K562 (cell line): Measurements from ENCODE around the gene FOXA3. TPM values are rescaled to one million over a fixed set of nuclear protein-coding genes. Genes with fewer than 3 reads are reported as not detected.
A peak's percentile ranks its signal among the peaks of the same experiment; 100 is the strongest.

Source experiments
- ATF1 ChIP-seq, 2 experiments: fragments of 450-650 bp in 1 of 2; IDR thresholded peaks; 2 replicates each; pipeline ENCODE4 v1.6.1; 2016; ENCODE audit warnings: missing compliant biosample characterization in 1 of 2, missing genetic modification characterization in 1 of 2
- CXXC5 ChIP-seq: fragments of 250-450 bp; sonication (Bioruptor Pico); IDR thresholded peaks from 2 replicates; pipeline ENCODE4 v1.8.0; 2022; ENCODE audit warnings: inconsistent platforms, mild to moderate bottlenecking, moderate library complexity
- FOXJ2 ChIP-seq: fragments of 200-800 bp; sonication (Bioruptor generic); IDR thresholded peaks from 2 replicates; pipeline ENCODE4 v1.6.1; 2016; ENCODE audit warnings: missing genetic modification characterization, missing compliant biosample characterization
- HNRNPL ChIP-seq: fragments of 200-400 bp; formaldehyde crosslinking; IDR thresholded peaks from 2 replicates; pipeline ENCODE4 v1.6.1; 2017; ENCODE audit warnings: low read depth, mild to moderate bottlenecking, low read length
- KLF1 ChIP-seq: fragments of 450-650 bp; IDR thresholded peaks from 2 replicates; pipeline ENCODE4 v1.6.1; 2016; ENCODE audit warnings: missing genetic modification characterization, missing compliant biosample characterization
- MTF1 ChIP-seq: fragments of 250-450 bp; sonication (Bioruptor Pico); IDR thresholded peaks from 2 replicates; pipeline ENCODE4 v1.9.0; 2021; ENCODE audit warnings: moderate library complexity, mild to moderate bottlenecking, inconsistent platforms, borderline replicate concordance
- RBFOX2 ChIP-seq: fragments of 200-400 bp; formaldehyde crosslinking; IDR thresholded peaks from 2 replicates; pipeline ENCODE4 v1.6.1; 2017; ENCODE audit warnings: low read depth, mild to moderate bottlenecking, low read length, moderate library complexity
- RUNX1 ChIP-seq: sonication (generic); IDR thresholded peaks from 2 replicates; pipeline ENCODE4 v1.6.1; 2016; ENCODE audit warnings: antibody characterized with exemption, low read depth
- SIN3A ChIP-seq, 2 experiments: fragments of 150-350 bp in 1 of 2; IDR thresholded peaks; 2 replicates each; pipeline ENCODE4 v1.6.1; 2011 to 2016; ENCODE audit warnings: borderline replicate concordance in 2 of 2, low read depth in 2 of 2, low read length in 2 of 2, mild to moderate bottlenecking in 2 of 2, moderate library complexity in 2 of 2; ENCODE audit not compliant: control insufficient read depth in 1 of 2
- SIX5 ChIP-seq, 2 experiments: IDR thresholded peaks; 2 replicates each; pipeline ENCODE4 v1.6.1; 2011; ENCODE audit warnings: low read length in 2 of 2, borderline replicate concordance in 1 of 2, low read depth in 1 of 2, mild to moderate bottlenecking in 1 of 2, moderate library complexity in 1 of 2; ENCODE audit not compliant: insufficient read depth in 1 of 2
- TCFL5 ChIP-seq: fragments of 250-450 bp; sonication (Bioruptor Pico); conservative IDR thresholded peaks from 2 replicates; pipeline ENCODE4 v1.6.1; 2021; ENCODE audit warnings: mild to moderate bottlenecking, moderate library complexity, matching md5 sums
- ZNF175 ChIP-seq: fragments of 200-800 bp; sonication (Bioruptor generic); IDR thresholded peaks from 2 replicates; pipeline ENCODE4 v1.6.1; 2016; ENCODE audit warnings: low read depth, mild to moderate bottlenecking, missing genetic modification characterization, missing compliant biosample characterization
- ZNF184 ChIP-seq: sonication (generic); formaldehyde crosslinking; IDR thresholded peaks from 2 replicates; pipeline ENCODE4 v1.5.0; 2020; ENCODE audit warnings: missing genetic modification reagents
- ZNF217 ChIP-seq: sonication (generic); formaldehyde crosslinking; IDR thresholded peaks from 2 replicates; pipeline ENCODE4 v1.8.0; 2022; ENCODE audit warnings: mild to moderate bottlenecking, missing genetic modification reagents
- ZNF408 ChIP-seq: fragments of 250-450 bp; sonication (Bioruptor Pico); IDR thresholded peaks from 2 replicates; pipeline ENCODE4 v1.4.0; 2020; ENCODE audit warnings: low read depth, mild to moderate bottlenecking, moderate library complexity
- ZNF785 ChIP-seq: fragments of 250-450 bp; sonication (Bioruptor Pico); IDR thresholded peaks from 2 replicates; pipeline ENCODE4 v1.4.0; 2020; ENCODE audit warnings: mild to moderate bottlenecking
- polyA plus RNA-seq, 8 experiments: library from polyadenylated mRNA; depleted of rRNA in 4 of 8; stranded (reverse) in 5 of 8; unstranded in 3 of 8; fragments of >200 nt; fragmentation: Nextera tagmentation in 2 of 8; fragmentation: Illumina TruSeq in 1 of 8; extraction: Ambion mirVana in 2 of 8; extraction: Trizol in 1 of 8; gene quantifications; 2 replicates each; pipeline versions ENCODE4 v1.2.1 to v1.2.3, GENCODE V29; 2011 to 2014; ENCODE audit warnings: inconsistent platforms in 1 of 8, missing spikeins in 1 of 8
- total RNA-seq, 7 experiments: library from RNA; depleted of rRNA in 6 of 7; stranded (reverse); fragments of >200 nt in 6 of 7; fragmentation: Illumina TruSeq in 2 of 7; extraction: Trizol in 2 of 7; gene quantifications; 2 replicates each; pipeline versions ENCODE4 v1.2.1 to v1.2.3, GENCODE V29; 2011 to 2021; ENCODE audit warnings: low replicate concordance in 1 of 7
- TF ChIP-seq, protein P1 (sequence below): sonication (generic); formaldehyde crosslinking; IDR thresholded peaks from 2 replicates; pipeline ENCODE4 v1.8.0; 2022; ENCODE audit warnings: mild to moderate bottlenecking, missing genetic modification reagents
- TF ChIP-seq, protein P2 (sequence below): fragments of 450-650 bp; IDR thresholded peaks from 2 replicates; pipeline ENCODE4 v1.6.1; 2014; ENCODE audit warnings: low read depth, mild to moderate bottlenecking, moderate library complexity, borderline replicate concordance
- TF ChIP-seq, protein P3 (sequence below): fragments of 450-650 bp; conservative IDR thresholded peaks from 2 replicates; pipeline ENCODE4 v1.6.1; 2016; ENCODE audit warnings: missing genetic modification characterization, low read depth, mild to moderate bottlenecking, missing compliant biosample characterization, moderate library complexity
- TF ChIP-seq, protein P4 (sequence below): IDR thresholded peaks from 3 replicates; pipeline ENCODE4 v1.6.1; 2011; ENCODE audit warnings: borderline replicate concordance, mild to moderate bottlenecking; ENCODE audit not compliant: insufficient read length, insufficient read depth
- TF ChIP-seq, protein P5 (sequence below): sonication (generic); formaldehyde crosslinking; IDR thresholded peaks from 2 replicates; pipeline ENCODE4 v1.9.0; 2022; ENCODE audit warnings: mild to moderate bottlenecking, missing genetic modification reagents

FOXA3 gene
- total and polyA plus RNA-seq, 9 of the 15 experiments (the other 6 are each of a cell fraction or from before 2014, with no cell fraction given) = 1.3 to 15.5 (median 4.7) TPM

DNA sequence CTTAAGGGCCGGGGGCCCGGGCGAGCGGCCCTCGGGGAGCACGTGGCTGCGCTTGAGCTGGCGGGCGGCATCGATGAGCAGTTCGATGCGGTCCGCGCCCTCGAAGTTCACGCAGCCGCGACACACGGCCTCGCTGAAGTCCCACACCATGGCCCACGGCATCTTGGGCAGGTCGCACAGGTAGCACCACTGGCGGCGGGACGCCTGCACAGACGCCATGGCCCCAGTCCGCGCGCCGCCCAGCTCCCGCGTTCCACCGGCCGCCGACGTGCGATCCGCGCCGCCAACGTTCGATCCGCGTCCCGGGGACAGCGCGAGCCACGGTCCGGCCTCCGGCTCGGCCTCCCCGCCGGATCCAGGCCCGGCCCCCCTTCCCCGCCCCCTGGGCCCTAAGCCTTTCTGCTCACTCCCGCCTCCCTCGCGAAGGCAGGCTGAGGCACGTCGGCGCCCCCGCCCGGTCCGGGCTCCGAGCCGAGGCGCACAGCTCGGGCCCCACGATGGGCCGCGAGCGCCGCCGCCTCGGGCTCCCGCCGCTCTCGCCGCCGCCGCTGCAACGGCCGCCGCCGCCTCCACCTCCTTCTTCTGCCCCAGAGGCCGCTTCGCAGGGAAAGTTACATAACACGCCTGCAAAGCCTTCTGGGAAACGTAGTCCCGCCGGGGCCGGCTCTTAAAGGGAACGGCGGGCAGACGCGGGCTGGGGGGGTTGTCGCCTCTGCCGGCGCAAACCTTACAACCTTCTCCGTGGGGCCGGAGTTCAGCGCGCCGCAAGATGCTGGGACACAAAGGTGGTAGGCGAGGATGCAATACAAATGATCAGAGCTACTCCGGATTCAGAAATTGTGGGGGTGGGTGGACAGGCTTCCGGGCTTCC lies 21.7 kb downstream of the FOXA3 start, which contains the start of gene IRF2BP1 (continued):
- TF ChIP-seq, protein P1, sequence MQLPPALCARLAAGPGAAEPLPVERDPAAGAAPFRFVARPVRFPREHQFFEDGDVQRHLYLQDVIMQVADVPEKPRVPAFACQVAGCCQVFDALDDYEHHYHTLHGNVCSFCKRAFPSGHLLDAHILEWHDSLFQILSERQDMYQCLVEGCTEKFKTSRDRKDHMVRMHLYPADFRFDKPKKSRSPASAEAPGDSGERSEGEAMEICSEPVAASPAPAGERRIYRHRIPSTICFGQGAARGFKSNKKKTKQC (CRISPR knock-in tag) = 0 out of 2 replicates have a peak, but pooled peaks have one; percentile 37
- peak in 1 of 2 experiments; percentile 4; a peak in 1 of 4 replicates for TF ChIP-seq SIN3A (IDR thresholded peaks at IDR 0.05; ENCODE audit: borderline replicate concordance in 2 of 2, control insufficient read depth in 1 of 2, low read depth in 2 of 2, low read length in 2 of 2)
- TF ChIP-seq CXXC5 (CRISPR knock-in tag) = peak; percentile 78
- TF ChIP-seq, protein P2, sequence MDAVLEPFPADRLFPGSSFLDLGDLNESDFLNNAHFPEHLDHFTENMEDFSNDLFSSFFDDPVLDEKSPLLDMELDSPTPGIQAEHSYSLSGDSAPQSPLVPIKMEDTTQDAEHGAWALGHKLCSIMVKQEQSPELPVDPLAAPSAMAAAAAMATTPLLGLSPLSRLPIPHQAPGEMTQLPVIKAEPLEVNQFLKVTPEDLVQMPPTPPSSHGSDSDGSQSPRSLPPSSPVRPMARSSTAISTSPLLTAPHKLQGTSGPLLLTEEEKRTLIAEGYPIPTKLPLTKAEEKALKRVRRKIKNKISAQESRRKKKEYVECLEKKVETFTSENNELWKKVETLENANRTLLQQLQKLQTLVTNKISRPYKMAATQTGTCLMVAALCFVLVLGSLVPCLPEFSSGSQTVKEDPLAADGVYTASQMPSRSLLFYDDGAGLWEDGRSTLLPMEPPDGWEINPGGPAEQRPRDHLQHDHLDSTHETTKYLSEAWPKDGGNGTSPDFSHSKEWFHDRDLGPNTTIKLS = no peak
- no peak for TF ChIP-seq HNRNPL
- TF ChIP-seq, protein P3, sequence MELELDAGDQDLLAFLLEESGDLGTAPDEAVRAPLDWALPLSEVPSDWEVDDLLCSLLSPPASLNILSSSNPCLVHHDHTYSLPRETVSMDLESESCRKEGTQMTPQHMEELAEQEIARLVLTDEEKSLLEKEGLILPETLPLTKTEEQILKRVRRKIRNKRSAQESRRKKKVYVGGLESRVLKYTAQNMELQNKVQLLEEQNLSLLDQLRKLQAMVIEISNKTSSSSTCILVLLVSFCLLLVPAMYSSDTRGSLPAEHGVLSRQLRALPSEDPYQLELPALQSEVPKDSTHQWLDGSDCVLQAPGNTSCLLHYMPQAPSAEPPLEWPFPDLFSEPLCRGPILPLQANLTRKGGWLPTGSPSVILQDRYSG (tag) = no peak
- TF ChIP-seq ATF1 (CRISPR knock-in tag; IDR thresholded peaks at IDR 0.05) = peak; percentile 5; the same call in 1 of the 2 replicates
- no peak for TF ChIP-seq ATF1 (tag; IDR thresholded peaks at IDR 0.05)
- no peak for TF ChIP-seq TCFL5 (CRISPR knock-in tag)
- TF ChIP-seq KLF1 (tag) = 0 out of 2 replicates have a peak, but pooled peaks have one; percentile 41
- no peak for TF ChIP-seq FOXJ2 (tag)
- TF ChIP-seq RUNX1 = no peak
- TF ChIP-seq ZNF785 (CRISPR knock-in tag) = no peak
- TF ChIP-seq, protein P4, sequence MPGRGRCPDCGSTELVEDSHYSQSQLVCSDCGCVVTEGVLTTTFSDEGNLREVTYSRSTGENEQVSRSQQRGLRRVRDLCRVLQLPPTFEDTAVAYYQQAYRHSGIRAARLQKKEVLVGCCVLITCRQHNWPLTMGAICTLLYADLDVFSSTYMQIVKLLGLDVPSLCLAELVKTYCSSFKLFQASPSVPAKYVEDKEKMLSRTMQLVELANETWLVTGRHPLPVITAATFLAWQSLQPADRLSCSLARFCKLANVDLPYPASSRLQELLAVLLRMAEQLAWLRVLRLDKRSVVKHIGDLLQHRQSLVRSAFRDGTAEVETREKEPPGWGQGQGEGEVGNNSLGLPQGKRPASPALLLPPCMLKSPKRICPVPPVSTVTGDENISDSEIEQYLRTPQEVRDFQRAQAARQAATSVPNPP = no peak
- TF ChIP-seq ZNF217 (CRISPR knock-in tag) = no peak
- TF ChIP-seq ZNF184 (CRISPR knock-in tag) = no peak
- no peak for TF ChIP-seq MTF1
- TF ChIP-seq RBFOX2 = peak; percentile 61
- no peak for TF ChIP-seq ZNF175
- no peak for TF ChIP-seq ZNF408 (CRISPR knock-in tag)
- peak; percentile 69 to 84 for TF ChIP-seq SIX5 (IDR thresholded peaks at IDR 0.05; ENCODE audit: borderline replicate concordance in 1 of 2, insufficient read depth in 1 of 2, low read depth in 1 of 2, low read length in 2 of 2)
- TF ChIP-seq, protein P5, sequence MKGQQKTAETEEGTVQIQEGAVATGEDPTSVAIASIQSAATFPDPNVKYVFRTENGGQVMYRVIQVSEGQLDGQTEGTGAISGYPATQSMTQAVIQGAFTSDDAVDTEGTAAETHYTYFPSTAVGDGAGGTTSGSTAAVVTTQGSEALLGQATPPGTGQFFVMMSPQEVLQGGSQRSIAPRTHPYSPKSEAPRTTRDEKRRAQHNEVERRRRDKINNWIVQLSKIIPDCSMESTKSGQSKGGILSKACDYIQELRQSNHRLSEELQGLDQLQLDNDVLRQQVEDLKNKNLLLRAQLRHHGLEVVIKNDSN (CRISPR knock-in tag) = no peak
